Kidney (tissue), 14 donors: ENCODE measurements around the gene RBM22. TPM values are rescaled to one million over a fixed set of nuclear protein-coding genes. Genes with fewer than 3 reads are reported as not detected.

ENCODE experiments used
- DNase-seq, 5 donors: peaks; one replicate each; pipeline ENCODE4 v3.0.0-alpha.2; 2013 to 2020
- FAIRE-seq: peaks from 2 replicates; lab custom pipeline; 2012; peaks lifted over from hg19 to GRCh38; lab: Jason Lieb, UNC
- H3K27ac ChIP-seq, 2 donors: one replicate each; pipeline ENCODE4 v1.7.0; 2013; ENCODE audit warnings: low read depth in 2 of 2, low read length in 2 of 2, inconsistent platforms in 1 of 2
- H3K27me3 ChIP-seq: one replicate; pipeline ENCODE4 v1.7.1; 2013; ENCODE audit warnings: low read length, inconsistent platforms; ENCODE audit not compliant: control insufficient read depth, insufficient read depth
- H3K36me3 ChIP-seq, 3 donors: one replicate each; pipeline versions ENCODE4 v1.7.0 to v1.7.1; 2013; ENCODE audit warnings: low read length in 3 of 3, control low read depth in 1 of 3, inconsistent platforms in 1 of 3; ENCODE audit not compliant: insufficient read depth in 3 of 3, control insufficient read depth in 2 of 3
- H3K4me1 ChIP-seq, 3 donors: one replicate each; pipeline versions ENCODE4 v1.7.0 to v1.7.1; 2013; ENCODE audit warnings: low read length in 3 of 3, inconsistent platforms in 1 of 3, low read depth in 1 of 3; ENCODE audit not compliant: control insufficient read depth in 2 of 3, insufficient read depth in 2 of 3
- H3K4me3 ChIP-seq, 3 donors: one replicate each; pipeline versions ENCODE4 v1.7.0 to v1.8.1; 2013; ENCODE audit warnings: low read length in 3 of 3, control low read depth in 1 of 3, inconsistent platforms in 1 of 3
- H3K9ac ChIP-seq, 3 donors: one replicate each; pipeline versions ENCODE4 v1.7.0 to v1.7.1; 2013; ENCODE audit warnings: low read length in 3 of 3, control low read depth in 1 of 3, inconsistent platforms in 1 of 3
- H3K9me3 ChIP-seq, 3 donors: one replicate each; pipeline versions ENCODE4 v1.7.0 to v1.7.1; 2013; ENCODE audit warnings: low read length in 3 of 3, control low read depth in 1 of 3, inconsistent platforms in 1 of 3; ENCODE audit not compliant: control insufficient read depth in 2 of 3, insufficient read depth in 1 of 3
- CTCF ChIP-seq: IDR thresholded peaks from 3 replicates; pipeline ENCODE4 v1.5.1; 2012; ENCODE audit warnings: mild to moderate bottlenecking, moderate library complexity, borderline replicate concordance; ENCODE audit not compliant: insufficient read depth; ENCODE audit errors: extremely low read depth
- intact Hi-C: fragments of 100-400 bp; cut with DNase I; formaldehyde crosslinking; loops from one replicate; pipeline ENCODE4 v1.11.1; 2022
- polyA plus RNA-seq: library from polyadenylated mRNA; stranded (reverse); fragments of 350-450 nt; fragmentation: Illumina TruSeq; extraction: RNeasy Lipid Tissue Mini Kit (QIAGEN cat#74804); gene quantifications from one replicate; pipeline ENCODE4 v1.2.3, GENCODE V29; 2014; ENCODE audit warnings: low read depth, low replicate concordance; ENCODE audit not compliant: insufficient read depth
- total RNA-seq: library from RNA; stranded (reverse); fragmentation: NEBNext Ultra II Directional; extraction: Animal tissue kit (Norgen Biotek cat#: 25700); gene quantifications from one replicate; pipeline ENCODE4 v1.2.1, GENCODE V29; 2021
- donor health status: control.
- donor health status: control.
- donor health status: control.
- donor health status: control.
- donor health status: control.
- donor health status: DM: yes; HTN: yes; CAD: no.
- donor health status: Normal renal cell carcinoma (clear cell type).

RBM22 gene
- total and polyA plus RNA-seq, 2 donors from 2014 or later, result 30.0 to 44.2 TPM

GRCh38 chr5:150670275-150670947 lies 30.5 kb downstream of the RBM22 start:
- Histone ChIP-seq H3K27me3 (no peaks in the 10 kb centered on the region), H3K27ac (no peak overlapping the region), H3K4me1 (peaks cover 0 to 12% (median 0%) of the 10 kb centered on the region in 3 donors), H3K9me3 (no peaks in the 10 kb centered on the region), H3K9ac (no peak overlapping the region), H3K36me3 (no peaks in the 10 kb centered on the region), H3K4me3 (no peak overlapping the region)
- DNase-seq (no peak), FAIRE-seq (no peak)
- TF ChIP-seq CTCF, result no peak
- intact Hi-C loops, result no loop called here

- DNase-seq (peak in 1 of 5 donors; percentile 36), FAIRE-seq (no peak)
- H3K4me1 ChIP-seq, result peaks cover 0 to 2% (median 0%) of the 10 kb centered on the region in 3 donors
- H3K9me3 ChIP-seq, result no peaks in the 10 kb centered on the region
- no peak for TF ChIP-seq CTCF
- no peak overlapping the region for H3K4me3 ChIP-seq
- no peaks in the 10 kb centered on the region for H3K27me3 ChIP-seq
- intact Hi-C loops, result no loop called here
- no peak overlapping the region for H3K9ac ChIP-seq
- no peak overlapping the region for H3K27ac ChIP-seq
- H3K36me3 ChIP-seq, result no peaks in the 10 kb centered on the region
Observed at GRCh38 chr5:150665044-150665443, 35.8 kb downstream of the RBM22 start.

- no peak overlapping the region for H3K4me3 ChIP-seq
- H3K36me3 ChIP-seq, result no peaks in the 10 kb centered on the region
- H3K27ac ChIP-seq, result no peak overlapping the region
- peaks cover 0 to 2% (median 0%) of the 10 kb centered on the region in 3 donors for H3K4me1 ChIP-seq
- no peaks in the 10 kb centered on the region for H3K9me3 ChIP-seq
- no peak for TF ChIP-seq CTCF
- H3K9ac ChIP-seq, result no peak overlapping the region
- DNase-seq, result no peak
- intact Hi-C loops, result no loop called here
- FAIRE-seq, result no peak
- H3K27me3 ChIP-seq, result no peaks in the 10 kb centered on the region
Observed at GRCh38 chr5:150663936-150664335, 36.9 kb downstream of the RBM22 start.
